ENCODE results near the gene HIP1.
A peak's percentile ranks its signal among the peaks of the same experiment; 100 is the strongest.

The HIP1 gene

GRCh38 chr7:75756206-75756990, 17.7 kb upstream of the HIP1 start:
- ChIA-PET POLR2A (ENCODE audit: low non-redundant PET) (no interaction called here), CTCF (interaction anchor here (0.6 to 0.7 kb wide), 2 partner anchors 187 to 564 kb away, joined by 4 read pairs; no protein-coding TSS in a partner anchor)
- H3K27ac ChIP-seq = no peak overlapping the region
- TF ChIP-seq CTCF (conservative IDR thresholded peaks at IDR 0.05; ENCODE audit: low read depth) = no peak
- DNase-seq (ENCODE audit: low spot score) = no peak

- DNase-seq (ENCODE audit: low spot score) = no peak
- ChIA-PET CTCF (interaction anchor here (0.6 to 0.7 kb wide), 2 partner anchors 8 to 93 kb away, joined by 4 read pairs; no protein-coding TSS in a partner anchor), POLR2A (ENCODE audit: low non-redundant PET) (no interaction called here)
- H3K27ac ChIP-seq = no peak overlapping the region
- no peak for TF ChIP-seq CTCF (conservative IDR thresholded peaks at IDR 0.05; ENCODE audit: low read depth)
These were observed 4.7 kb upstream of the HIP1 start for GRCh38 chr7:75743455-75743859.

- no peak for DNase-seq (ENCODE audit: low spot score)
- ChIA-PET CTCF (no interaction called here), POLR2A (ENCODE audit: low non-redundant PET) (no interaction called here)
- peak overlapping the region; percentile 45 for H3K27ac ChIP-seq
- no peak for TF ChIP-seq CTCF (conservative IDR thresholded peaks at IDR 0.05; ENCODE audit: low read depth)
These were observed 2.2 kb upstream of the HIP1 start for GRCh38 chr7:75740846-75741497.

GRCh38 chr7:75739796-75740672, 1.3 kb upstream of the HIP1 start:
- CTCF ChIA-PET = interaction anchor here (0.7 kb wide), 2 partner anchors 18 to 99 kb away, joined by 3 to 7 read pairs; no protein-coding TSS in a partner anchor
- TF ChIP-seq CTCF (conservative IDR thresholded peaks at IDR 0.05; ENCODE audit: low read depth) = no peak
- H3K27ac ChIP-seq = peak overlapping the region; percentile 81
- POLR2A ChIA-PET (ENCODE audit: low non-redundant PET) = no interaction called here
- DNase-seq (ENCODE audit: low spot score) = no peak

GRCh38 chr7:75738975-75739795, 444 bp upstream of the HIP1 start:
- DNase-seq (ENCODE audit: low spot score) = peak; percentile 100
- ChIA-PET CTCF (interaction anchor here (0.6 to 0.7 kb wide), 3 partner anchors 18 to 183 kb away, joined by 3 to 4 read pairs (median 3); no protein-coding TSS in a partner anchor), POLR2A (ENCODE audit: low non-redundant PET) (interaction anchor here (0.7 kb wide), 1 partner anchor 8 kb away, joined by 3 read pairs; no protein-coding TSS in a partner anchor)
- no peak for TF ChIP-seq CTCF (conservative IDR thresholded peaks at IDR 0.05; ENCODE audit: low read depth)
- H3K27ac ChIP-seq = peak overlapping the region; percentile 81

Measured in RWPE1 (cell line).